Measurements from ENCODE around the gene MPP2.
"Not testable (repeated sequence)": the region's sequence is repeated elsewhere in the genome, so short reads cannot be mapped to it uniquely, and the experiment has no call there.

MPP2 gene

GRCh38 chr17:43877451-43878155 is 29.7 kb downstream of the MPP2 start:
- no peak for DNase-seq

GRCh38 chr17:43877031-43877430 is 30.3 kb downstream of the MPP2 start:
- DNase-seq: no peak

DNA sequence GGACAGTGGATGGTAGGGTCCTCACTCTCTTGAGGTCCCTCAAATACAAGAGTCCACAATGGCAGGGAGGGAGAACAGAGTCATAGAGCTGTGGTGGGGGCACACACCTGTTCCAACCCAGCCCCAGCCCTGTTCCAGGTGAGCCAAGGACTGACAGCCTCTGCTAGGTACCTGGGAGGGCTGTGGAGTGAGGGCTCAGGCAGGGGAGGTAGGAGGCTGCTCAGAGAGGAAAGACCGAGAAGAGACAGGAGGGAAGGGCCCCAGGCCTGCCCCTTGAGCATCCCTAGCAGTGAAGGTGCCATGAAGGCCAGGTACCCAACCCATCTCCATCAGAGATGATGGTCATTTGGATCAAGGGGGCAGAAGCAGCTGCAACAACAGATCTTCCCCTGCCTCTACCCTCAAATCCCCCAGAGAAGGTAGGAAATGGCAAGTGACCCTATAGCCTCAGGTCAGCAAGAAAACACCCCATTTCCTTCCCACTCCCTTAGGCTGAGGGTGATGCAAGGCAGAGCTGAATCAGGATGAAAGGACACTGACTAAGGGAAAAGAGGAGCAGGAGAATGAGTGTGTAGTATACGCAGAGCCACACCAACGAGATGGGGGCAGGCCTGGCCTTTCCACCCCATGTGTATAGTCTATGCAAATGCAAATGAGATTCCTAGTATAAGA is 31.7 kb downstream of the MPP2 start:
- no peak for DNase-seq

DNA sequence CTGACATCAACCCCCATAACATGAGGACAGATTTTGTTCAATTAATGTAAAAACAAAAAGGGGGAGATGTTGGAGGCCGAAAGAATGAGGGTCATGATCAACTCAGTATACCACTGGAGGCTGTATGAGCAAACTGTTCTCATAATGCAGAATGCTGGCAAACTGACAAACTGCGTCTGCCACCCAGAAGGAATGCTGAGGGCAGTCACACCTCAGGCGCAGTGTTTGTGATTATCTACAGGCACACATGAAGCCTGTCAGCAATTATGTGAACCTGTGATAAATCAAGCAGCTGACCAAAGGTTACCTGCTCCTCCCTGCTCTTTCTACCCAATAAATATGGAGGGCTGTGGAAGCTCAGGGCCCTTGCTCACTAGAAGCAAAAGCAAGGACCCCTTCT is 33.0 kb downstream of the MPP2 start:
- no peak for DNase-seq

GRCh38 chr17:43873815-43874214 is 33.5 kb downstream of the MPP2 start:
- no peak for DNase-seq

DNA sequence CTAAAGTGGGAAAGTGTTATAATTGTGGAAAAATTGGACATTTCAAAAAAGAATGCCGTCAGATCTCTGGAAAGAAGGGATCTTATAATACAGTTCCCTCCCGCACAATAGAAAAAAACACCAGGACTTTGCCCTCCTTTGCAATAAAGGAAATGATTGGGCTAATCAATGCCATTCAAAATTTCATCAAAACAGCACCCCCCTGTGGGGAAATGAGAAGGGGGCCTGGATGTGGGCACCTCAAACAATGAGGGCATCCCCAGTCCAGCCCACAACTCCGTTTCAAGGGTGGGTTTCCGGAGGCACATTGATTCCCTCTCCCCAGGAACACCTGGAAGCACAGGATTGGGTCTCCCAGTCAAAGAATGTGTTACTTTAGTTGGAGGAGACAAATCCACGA is 34.2 kb downstream of the MPP2 start:
- no peak for DNase-seq

DNA sequence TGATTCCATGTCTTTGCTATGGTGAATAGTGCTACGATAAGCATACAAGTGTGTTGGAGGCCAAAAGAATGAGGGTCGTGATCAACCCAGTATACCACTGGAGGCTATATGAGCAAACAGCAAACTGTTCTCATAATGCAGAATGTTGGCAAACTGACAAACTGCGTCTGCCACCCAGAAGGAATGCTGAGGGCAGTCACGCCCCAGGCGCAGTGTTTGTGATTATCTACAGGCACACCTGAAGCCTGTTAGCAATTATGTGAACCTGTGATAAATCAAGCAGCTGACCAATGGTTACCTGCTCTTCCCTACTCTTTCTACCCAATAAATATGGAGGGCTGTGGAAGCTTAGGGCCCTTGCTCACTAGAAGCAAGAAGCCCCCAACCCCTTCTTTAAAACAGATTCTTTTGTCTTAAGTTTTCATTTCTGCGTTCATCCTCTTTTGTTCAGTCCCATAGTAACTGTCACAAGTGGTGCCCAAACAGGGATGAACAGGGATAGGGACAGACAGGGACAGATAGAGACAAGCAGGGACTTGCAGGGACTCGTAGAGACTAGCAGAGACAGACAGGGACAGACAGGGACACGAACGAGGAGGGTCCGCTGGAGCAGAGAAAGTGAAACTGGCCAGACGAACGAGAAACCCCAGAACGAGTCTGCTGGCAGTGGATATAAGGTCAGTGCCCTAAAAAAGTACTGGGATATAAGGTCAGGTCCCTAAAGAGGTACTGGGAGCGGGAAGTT is 35.2 kb downstream of the MPP2 start:
- no peak for DNase-seq

DNA sequence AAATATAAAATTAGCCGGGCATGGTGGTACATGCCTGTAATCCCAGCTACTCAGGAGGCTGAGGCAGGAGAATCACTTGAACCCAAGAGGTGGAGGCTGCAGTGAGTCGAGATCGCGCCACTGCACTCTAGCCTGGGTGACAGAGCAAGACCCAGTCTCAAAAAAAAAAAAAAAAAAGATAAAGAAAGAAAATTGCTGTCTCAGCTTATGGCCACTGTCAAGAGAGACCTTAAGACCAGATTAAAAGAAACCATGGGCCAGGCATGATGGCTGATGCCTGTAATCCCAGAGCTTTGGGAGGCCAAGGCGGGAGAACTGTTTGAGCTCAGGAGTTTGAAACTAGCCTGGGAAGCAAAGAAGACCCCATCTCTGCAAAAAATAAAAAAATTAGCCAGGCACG is 38.3 kb downstream of the MPP2 start:
- not testable (repeated sequence) for DNase-seq

GRCh38 chr17:43868226-43868994 is 38.9 kb downstream of the MPP2 start:
- DNase-seq: no peak

GRCh38 chr17:43864161-43864984 is 43.0 kb downstream of the MPP2 start:
- no peak for DNase-seq

GRCh38 chr17:43861960-43862359 is 45.4 kb downstream of the MPP2 start:
- no peak for DNase-seq

- DNase-seq: peak in 11 of 51 donors; percentile 7 to 45 (median 11)
These were observed 46.3 kb downstream of the MPP2 start for GRCh38 chr17:43860927-43861622.

- DNase-seq: no peak
These were observed 47.1 kb downstream of the MPP2 start for GRCh38 chr17:43860077-43860725.

GRCh38 chr17:43857957-43858600 is 49.3 kb downstream of the MPP2 start:
- no peak for DNase-seq

- DNase-seq: no peak
These were observed 50.2 kb downstream of the MPP2 start for GRCh38 chr17:43857141-43857540.

GRCh38 chr17:43856141-43856540 is 51.2 kb downstream of the MPP2 start:
- DNase-seq: no peak

DNA sequence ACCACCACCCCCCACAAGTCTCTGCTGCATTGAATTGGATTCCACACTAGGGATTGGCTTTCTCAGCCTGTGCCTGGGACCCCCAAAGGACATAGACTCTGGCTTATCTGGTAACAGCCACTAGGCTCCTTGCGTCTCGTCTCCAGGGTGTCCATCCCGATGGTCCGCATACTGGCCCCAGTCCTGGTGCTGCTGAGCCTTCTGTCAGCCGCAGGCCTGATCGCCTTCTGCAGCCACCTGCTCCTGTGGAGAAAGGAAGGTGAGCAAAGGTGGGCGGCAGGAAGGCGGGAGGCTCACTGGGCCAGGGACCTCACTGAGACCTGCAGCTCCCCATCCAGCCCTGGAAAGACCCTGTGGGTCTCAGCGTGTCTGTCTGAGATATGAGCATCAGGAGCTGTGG is 52.3 kb downstream of the MPP2 start:
- DNase-seq: no peak

DNA sequence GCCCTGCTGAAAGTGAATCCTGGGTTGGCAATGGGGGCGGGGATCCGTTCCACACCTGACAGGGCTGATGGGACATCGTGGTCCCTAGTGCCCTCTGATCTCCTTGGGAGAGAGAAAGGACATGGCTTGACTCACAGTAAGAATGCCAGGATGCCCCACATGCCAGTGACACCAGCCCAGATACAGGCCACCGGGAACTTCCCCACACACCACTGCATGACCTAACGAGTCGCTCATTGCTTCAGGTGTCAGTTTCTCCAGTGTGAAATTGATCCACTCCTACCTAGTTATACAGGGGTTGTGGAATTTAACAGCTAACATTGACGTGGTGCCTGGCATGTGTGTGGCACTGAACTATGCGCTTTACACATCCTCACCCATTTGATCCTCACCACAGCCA is 52.8 kb downstream of the MPP2 start:
- no peak for DNase-seq

DNA sequence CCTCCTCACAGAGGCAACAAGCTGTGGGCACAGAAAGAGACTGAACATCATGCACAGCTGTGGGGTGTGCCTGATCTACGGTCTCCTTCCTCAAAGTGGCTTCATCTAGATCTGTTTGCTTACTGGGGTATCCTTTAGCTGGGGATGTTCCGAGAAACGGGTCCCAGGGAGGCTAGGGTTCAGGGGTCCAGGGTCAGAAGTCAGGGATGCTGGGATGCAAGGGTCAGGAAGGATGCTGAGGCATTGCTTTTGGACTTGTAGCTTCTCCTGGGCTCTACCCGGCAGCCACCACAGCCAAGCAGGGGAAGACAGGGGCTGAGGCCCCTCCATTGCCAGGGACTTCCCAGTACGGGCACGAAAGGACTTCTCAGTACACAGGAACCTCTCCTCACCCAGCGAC is 53.8 kb downstream of the MPP2 start:
- DNase-seq: no peak
